ENCODE data around the gene DOCK11. TPM values are rescaled to one million over a fixed set of nuclear protein-coding genes. Genes with fewer than 3 reads are reported as not detected.

Gene DOCK11
- total RNA-seq, 4 donors from 2014 or later, result 30.0 to 50.7 (median 35.7) TPM

- no peaks in the 10 kb centered on the region for H3K27me3 ChIP-seq
- H3K9me3 ChIP-seq, result peaks cover 0 to 3% (median 0%) of the 10 kb centered on the region in 4 donors
- WGBS, 2 donors, result 74 to 81% methylated on average over 5 of the region's 5 CpGs
- peak in 1 of 2 donors; percentile 15 for TF ChIP-seq EP300 (IDR thresholded peaks at IDR 0.05)
- no peak for TF ChIP-seq CTCF (IDR thresholded peaks at IDR 0.05)
- H3K4me1 ChIP-seq, result peaks cover 0 to 15% (median 0%) of the 10 kb centered on the region in 4 donors
- no peaks in the 10 kb centered on the region for H3K36me3 ChIP-seq
- no peak overlapping the region for H3K27ac ChIP-seq
- no peak overlapping the region for H3K4me3 ChIP-seq
- no peak for DNase-seq (ENCODE audit: low spot score in 2 of 2)
Measured at GRCh38 chrX:118538386-118538785, 42.8 kb downstream of the DOCK11 start.

- Histone ChIP-seq H3K4me3 (no peak overlapping the region), H3K9me3 (peaks cover 0 to 3% (median 0%) of the 10 kb centered on the region in 4 donors), H3K27me3 (no peaks in the 10 kb centered on the region), H3K27ac (no peak overlapping the region), H3K4me1 (peaks cover 0 to 15% (median 0%) of the 10 kb centered on the region in 4 donors), H3K36me3 (peaks cover 0 to 7% (median 0%) of the 10 kb centered on the region in 3 donors)
- TF ChIP-seq POLR2A (IDR thresholded peaks at IDR 0.05) (no peak), CTCF (IDR thresholded peaks at IDR 0.05) (no peak), EP300 (IDR thresholded peaks at IDR 0.05) (no peak)
- DNase-seq (ENCODE audit: low spot score in 2 of 2), result no peak
- 81 to 86% methylated on average over 4 of the region's 4 CpGs for WGBS, 2 donors
Measured at GRCh38 chrX:118540342-118540741, 44.7 kb downstream of the DOCK11 start.

DNA sequence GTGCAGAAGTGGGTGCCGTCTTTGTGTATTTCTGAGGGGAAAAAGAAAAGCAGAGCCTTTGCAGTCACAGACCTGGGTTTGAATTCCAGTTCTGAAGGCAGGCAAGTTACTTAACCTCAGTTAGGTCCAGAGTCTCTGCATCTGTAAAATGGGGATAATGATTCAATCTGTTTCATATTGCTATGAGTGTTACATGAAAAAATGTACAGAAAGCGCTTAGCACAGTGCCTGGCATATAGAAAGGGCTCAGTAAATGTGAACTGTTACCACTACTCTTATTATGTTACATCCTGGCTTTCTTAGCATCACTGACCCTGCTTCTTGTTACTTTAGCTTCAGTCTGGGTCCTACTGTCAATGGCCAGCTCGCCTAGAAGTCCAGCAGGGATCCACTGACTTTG, 45.9 kb downstream of the DOCK11 start:
- Histone ChIP-seq H3K9me3 (peaks cover 0 to 3% (median 0%) of the 10 kb centered on the region in 4 donors), H3K27ac (no peak overlapping the region)
- WGBS, 2 donors, result 76 to 94% methylated on average over 3 of the region's 3 CpGs

GRCh38 chrX:118545510-118545909, 49.9 kb downstream of the DOCK11 start:
- WGBS, 2 donors, result 73 to 80% methylated on average over 5 of the region's 5 CpGs

More for the DNA sequence above, 45.9 kb downstream of the DOCK11 start:
- DNase-seq (ENCODE audit: low spot score in 2 of 2), result no peak
- Histone ChIP-seq H3K4me3 (no peak overlapping the region), H3K36me3 (peaks cover 0 to 7% (median 0%) of the 10 kb centered on the region in 3 donors), H3K27me3 (peaks cover 0 to 2% of the 10 kb centered on the region in 2 donors), H3K4me1 (peaks cover 0 to 11% (median 0%) of the 10 kb centered on the region in 4 donors)
- TF ChIP-seq POLR2A (IDR thresholded peaks at IDR 0.05) (no peak), EP300 (IDR thresholded peaks at IDR 0.05) (no peak), CTCF (IDR thresholded peaks at IDR 0.05) (no peak)

More at GRCh38 chrX:118545510-118545909, 49.9 kb downstream of the DOCK11 start:
- H3K4me1 ChIP-seq, result no peaks in the 10 kb centered on the region
- peaks cover 0 to 3% of the 10 kb centered on the region in 2 donors for H3K27me3 ChIP-seq
- H3K4me3 ChIP-seq, result no peak overlapping the region
- no peak overlapping the region for H3K27ac ChIP-seq
- no peak for DNase-seq (ENCODE audit: low spot score in 2 of 2)
- no peaks in the 10 kb centered on the region for H3K9me3 ChIP-seq
- no peak for TF ChIP-seq POLR2A (IDR thresholded peaks at IDR 0.05)
- no peak for TF ChIP-seq CTCF (IDR thresholded peaks at IDR 0.05)
- no peak for TF ChIP-seq EP300 (IDR thresholded peaks at IDR 0.05)
- peaks cover 0 to 23% (median 0%) of the 10 kb centered on the region in 3 donors for H3K36me3 ChIP-seq
